ENCODE measurements around the gene NBEAL1. TPM values are rescaled to one million over a fixed set of nuclear protein-coding genes. Genes with fewer than 3 reads are reported as not detected.

NBEAL1 gene
- total and polyA plus RNA-seq, 2 experiments from 2014 or later, result 13.3 to 21.8 TPM

DNA sequence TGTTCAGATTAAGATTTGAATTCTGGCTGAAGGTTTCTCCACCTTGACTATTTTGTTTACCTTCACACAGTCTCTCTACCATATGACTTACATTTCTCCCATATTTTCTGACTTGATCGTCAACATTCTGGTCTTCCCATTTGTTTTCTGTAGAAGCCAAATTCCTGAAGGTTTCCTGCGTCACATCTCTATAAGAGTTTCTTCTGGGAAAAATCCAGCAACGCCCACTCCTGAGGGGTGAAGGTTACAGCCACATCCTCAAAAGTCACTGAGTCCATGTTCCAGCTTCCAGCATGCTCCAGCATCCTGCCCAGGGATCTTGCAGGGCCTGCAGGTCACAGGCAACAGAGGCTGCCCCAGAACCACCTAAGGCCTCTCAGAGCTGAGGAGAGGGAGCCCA lies 47.5 kb downstream of the NBEAL1 start:
- Histone ChIP-seq H3K27ac (ENCODE audit: low read depth) (peak overlapping the region; percentile 16), H3K79me2 (replicated peaks; ENCODE audit: insufficient read depth) (no peaks in the 10 kb centered on the region), H2AFZ (no peak overlapping the region), H3K9me2 (ENCODE audit: insufficient read depth) (no peaks in the 10 kb centered on the region), H3K4me2 (no peak overlapping the region), H4K20me1 (replicated peaks; ENCODE audit: insufficient read depth) (no peaks in the 10 kb centered on the region), H3K27me3 (ENCODE audit: insufficient read depth) (no peaks in the 10 kb centered on the region), H3K4me3 (no peak overlapping the region), H3K4me1 (ENCODE audit: insufficient read depth) (peaks cover 13% of the 10 kb centered on the region), H3K36me3 (ENCODE audit: insufficient read depth) (peaks cover 3% of the 10 kb centered on the region; the same call in 1 of the 2 replicates), H3F3A (replicated peaks; ENCODE audit: low read depth) (no peaks in the 10 kb centered on the region)
- Mint-ChIP-seq H3K27me3 (ENCODE audit: insufficient read depth, low read depth, poor library complexity) (no peaks in the 10 kb centered on the region), H3K4me1 (peaks cover 18% of the 10 kb centered on the region), H3K36me3 (ENCODE audit: low read depth) (peaks cover 27% of the 10 kb centered on the region), H3K4me3 (no peak overlapping the region), H3K27ac (peak overlapping the region; percentile 82), H3K9me3 (peaks cover 13% of the 10 kb centered on the region)
- DNase-seq (ENCODE audit: low spot score) (peak; percentile 4), ATAC-seq (no peak; the same call in 1 of the 3 replicates)
- TF ChIP-seq ZNF331 (CRISPR knock-in tag; IDR thresholded peaks at IDR 0.05; ENCODE audit: low read depth) (no peak), POLR2AphosphoS5 (IDR thresholded peaks at IDR 0.05; ENCODE audit: low read depth) (no peak), EZH2phosphoT487 (IDR thresholded peaks at IDR 0.05; ENCODE audit: unreplicated experiment) (no peak), CREB1 (CRISPR knock-in tag; IDR thresholded peaks at IDR 0.05; ENCODE audit: low read depth) (no peak), NANOG (IDR thresholded peaks at IDR 0.05; ENCODE audit: borderline replicate concordance) (no peak), JUNB (IDR thresholded peaks at IDR 0.05; ENCODE audit: unreplicated experiment) (no peak), EZH2 (IDR thresholded peaks at IDR 0.05; ENCODE audit: low read depth, unreplicated experiment) (no peak), STAT1 (IDR thresholded peaks at IDR 0.05; ENCODE audit: unreplicated experiment) (no peak), ETS1 (IDR thresholded peaks at IDR 0.05) (no peak), ZNF114 (CRISPR knock-in tag; IDR thresholded peaks at IDR 0.05) (no peak)
- TF ChIP-seq, protein P1, sequence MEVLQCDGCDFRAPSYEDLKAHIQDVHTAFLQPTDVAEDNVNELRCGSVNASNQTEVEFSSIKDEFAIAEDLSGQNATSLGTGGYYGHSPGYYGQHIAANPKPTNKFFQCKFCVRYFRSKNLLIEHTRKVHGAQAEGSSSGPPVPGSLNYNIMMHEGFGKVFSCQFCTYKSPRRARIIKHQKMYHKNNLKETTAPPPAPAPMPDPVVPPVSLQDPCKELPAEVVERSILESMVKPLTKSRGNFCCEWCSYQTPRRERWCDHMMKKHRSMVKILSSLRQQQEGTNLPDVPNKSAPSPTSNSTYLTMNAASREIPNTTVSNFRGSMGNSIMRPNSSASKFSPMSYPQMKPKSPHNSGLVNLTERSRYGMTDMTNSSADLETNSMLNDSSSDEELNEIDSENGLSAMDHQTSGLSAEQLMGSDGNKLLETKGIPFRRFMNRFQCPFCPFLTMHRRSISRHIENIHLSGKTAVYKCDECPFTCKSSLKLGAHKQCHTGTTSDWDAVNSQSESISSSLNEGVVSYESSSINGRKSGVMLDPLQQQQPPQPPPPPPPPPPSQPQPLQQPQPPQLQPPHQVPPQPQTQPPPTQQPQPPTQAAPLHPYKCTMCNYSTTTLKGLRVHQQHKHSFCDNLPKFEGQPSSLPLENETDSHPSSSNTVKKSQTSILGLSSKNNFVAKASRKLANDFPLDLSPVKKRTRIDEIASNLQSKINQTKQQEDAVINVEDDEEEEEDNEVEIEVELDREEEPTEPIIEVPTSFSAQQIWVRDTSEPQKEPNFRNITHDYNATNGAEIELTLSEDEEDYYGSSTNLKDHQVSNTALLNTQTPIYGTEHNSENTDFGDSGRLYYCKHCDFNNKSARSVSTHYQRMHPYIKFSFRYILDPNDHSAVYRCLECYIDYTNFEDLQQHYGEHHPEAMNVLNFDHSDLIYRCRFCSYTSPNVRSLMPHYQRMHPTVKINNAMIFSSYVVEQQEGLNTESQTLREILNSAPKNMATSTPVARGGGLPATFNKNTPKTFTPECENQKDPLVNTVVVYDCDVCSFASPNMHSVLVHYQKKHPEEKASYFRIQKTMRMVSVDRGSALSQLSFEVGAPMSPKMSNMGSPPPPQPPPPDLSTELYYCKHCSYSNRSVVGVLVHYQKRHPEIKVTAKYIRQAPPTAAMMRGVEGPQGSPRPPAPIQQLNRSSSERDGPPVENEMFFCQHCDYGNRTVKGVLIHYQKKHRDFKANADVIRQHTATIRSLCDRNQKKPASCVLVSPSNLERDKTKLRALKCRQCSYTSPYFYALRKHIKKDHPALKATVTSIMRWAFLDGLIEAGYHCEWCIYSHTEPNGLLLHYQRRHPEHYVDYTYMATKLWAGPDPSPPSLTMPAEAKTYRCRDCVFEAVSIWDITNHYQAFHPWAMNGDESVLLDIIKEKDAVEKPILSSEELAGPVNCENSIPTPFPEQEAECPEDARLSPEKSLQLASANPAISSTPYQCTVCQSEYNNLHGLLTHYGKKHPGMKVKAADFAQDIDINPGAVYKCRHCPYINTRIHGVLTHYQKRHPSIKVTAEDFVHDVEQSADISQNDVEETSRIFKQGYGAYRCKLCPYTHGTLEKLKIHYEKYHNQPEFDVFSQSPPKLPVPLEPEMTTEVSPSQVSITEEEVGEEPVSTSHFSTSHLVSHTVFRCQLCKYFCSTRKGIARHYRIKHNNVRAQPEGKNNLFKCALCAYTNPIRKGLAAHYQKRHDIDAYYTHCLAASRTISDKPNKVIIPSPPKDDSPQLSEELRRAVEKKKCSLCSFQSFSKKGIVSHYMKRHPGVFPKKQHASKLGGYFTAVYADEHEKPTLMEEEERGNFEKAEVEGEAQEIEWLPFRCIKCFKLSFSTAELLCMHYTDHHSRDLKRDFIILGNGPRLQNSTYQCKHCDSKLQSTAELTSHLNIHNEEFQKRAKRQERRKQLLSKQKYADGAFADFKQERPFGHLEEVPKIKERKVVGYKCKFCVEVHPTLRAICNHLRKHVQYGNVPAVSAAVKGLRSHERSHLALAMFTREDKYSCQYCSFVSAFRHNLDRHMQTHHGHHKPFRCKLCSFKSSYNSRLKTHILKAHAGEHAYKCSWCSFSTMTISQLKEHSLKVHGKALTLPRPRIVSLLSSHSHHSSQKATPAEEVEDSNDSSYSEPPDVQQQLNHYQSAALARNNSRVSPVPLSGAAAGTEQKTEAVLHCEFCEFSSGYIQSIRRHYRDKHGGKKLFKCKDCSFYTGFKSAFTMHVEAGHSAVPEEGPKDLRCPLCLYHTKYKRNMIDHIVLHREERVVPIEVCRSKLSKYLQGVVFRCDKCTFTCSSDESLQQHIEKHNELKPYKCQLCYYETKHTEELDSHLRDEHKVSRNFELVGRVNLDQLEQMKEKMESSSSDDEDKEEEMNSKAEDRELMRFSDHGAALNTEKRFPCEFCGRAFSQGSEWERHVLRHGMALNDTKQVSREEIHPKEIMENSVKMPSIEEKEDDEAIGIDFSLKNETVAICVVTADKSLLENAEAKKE (CRISPR knock-in tag; IDR thresholded peaks at IDR 0.05), result no peak
- TF ChIP-seq, protein P2, sequence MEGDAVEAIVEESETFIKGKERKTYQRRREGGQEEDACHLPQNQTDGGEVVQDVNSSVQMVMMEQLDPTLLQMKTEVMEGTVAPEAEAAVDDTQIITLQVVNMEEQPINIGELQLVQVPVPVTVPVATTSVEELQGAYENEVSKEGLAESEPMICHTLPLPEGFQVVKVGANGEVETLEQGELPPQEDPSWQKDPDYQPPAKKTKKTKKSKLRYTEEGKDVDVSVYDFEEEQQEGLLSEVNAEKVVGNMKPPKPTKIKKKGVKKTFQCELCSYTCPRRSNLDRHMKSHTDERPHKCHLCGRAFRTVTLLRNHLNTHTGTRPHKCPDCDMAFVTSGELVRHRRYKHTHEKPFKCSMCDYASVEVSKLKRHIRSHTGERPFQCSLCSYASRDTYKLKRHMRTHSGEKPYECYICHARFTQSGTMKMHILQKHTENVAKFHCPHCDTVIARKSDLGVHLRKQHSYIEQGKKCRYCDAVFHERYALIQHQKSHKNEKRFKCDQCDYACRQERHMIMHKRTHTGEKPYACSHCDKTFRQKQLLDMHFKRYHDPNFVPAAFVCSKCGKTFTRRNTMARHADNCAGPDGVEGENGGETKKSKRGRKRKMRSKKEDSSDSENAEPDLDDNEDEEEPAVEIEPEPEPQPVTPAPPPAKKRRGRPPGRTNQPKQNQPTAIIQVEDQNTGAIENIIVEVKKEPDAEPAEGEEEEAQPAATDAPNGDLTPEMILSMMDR (conservative IDR thresholded peaks at IDR 0.05; ENCODE audit: low read depth in 2 of 2), result no peak
- TF ChIP-seq, protein P3, sequence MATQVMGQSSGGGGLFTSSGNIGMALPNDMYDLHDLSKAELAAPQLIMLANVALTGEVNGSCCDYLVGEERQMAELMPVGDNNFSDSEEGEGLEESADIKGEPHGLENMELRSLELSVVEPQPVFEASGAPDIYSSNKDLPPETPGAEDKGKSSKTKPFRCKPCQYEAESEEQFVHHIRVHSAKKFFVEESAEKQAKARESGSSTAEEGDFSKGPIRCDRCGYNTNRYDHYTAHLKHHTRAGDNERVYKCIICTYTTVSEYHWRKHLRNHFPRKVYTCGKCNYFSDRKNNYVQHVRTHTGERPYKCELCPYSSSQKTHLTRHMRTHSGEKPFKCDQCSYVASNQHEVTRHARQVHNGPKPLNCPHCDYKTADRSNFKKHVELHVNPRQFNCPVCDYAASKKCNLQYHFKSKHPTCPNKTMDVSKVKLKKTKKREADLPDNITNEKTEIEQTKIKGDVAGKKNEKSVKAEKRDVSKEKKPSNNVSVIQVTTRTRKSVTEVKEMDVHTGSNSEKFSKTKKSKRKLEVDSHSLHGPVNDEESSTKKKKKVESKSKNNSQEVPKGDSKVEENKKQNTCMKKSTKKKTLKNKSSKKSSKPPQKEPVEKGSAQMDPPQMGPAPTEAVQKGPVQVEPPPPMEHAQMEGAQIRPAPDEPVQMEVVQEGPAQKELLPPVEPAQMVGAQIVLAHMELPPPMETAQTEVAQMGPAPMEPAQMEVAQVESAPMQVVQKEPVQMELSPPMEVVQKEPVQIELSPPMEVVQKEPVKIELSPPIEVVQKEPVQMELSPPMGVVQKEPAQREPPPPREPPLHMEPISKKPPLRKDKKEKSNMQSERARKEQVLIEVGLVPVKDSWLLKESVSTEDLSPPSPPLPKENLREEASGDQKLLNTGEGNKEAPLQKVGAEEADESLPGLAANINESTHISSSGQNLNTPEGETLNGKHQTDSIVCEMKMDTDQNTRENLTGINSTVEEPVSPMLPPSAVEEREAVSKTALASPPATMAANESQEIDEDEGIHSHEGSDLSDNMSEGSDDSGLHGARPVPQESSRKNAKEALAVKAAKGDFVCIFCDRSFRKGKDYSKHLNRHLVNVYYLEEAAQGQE (IDR thresholded peaks at IDR 0.05; ENCODE audit: unreplicated experiment), result no peak

All from GM23338 (cell line).